Vagina (tissue), 2 donors: Measurements from ENCODE around the gene APOBEC3H.

Experiments used
- POLR2A ChIP-seq, 2 donors: fragments of 450-650 bp; IDR thresholded peaks; one replicate each; pipeline ENCODE4 v1.6.1; 2017; ENCODE audit warnings: antibody characterized with exemption in 2 of 2, mild to moderate bottlenecking in 2 of 2, moderate library complexity in 2 of 2
- POLR2AphosphoS5 ChIP-seq, 2 donors: sonication (generic); formaldehyde crosslinking; IDR thresholded peaks; one replicate each; pipeline ENCODE4 v1.9.0; 2017; ENCODE audit warnings: antibody characterized with exemption in 2 of 2, mild to moderate bottlenecking in 2 of 2, low read depth in 1 of 2; ENCODE audit not compliant: insufficient read depth in 1 of 2
- TF ChIP-seq, protein P1 (sequence below), 3 experiments: fragments of 450-650 bp in 2 of 3; fragments of 200-600 bp in 1 of 3; sonication (generic) in 1 of 3; IDR thresholded peaks; one replicate each; pipeline ENCODE4 v1.5.1; 2017 to 2019; ENCODE audit warnings: antibody characterized with exemption in 3 of 3, mild to moderate bottlenecking in 2 of 3, moderate library complexity in 2 of 3

DNA sequence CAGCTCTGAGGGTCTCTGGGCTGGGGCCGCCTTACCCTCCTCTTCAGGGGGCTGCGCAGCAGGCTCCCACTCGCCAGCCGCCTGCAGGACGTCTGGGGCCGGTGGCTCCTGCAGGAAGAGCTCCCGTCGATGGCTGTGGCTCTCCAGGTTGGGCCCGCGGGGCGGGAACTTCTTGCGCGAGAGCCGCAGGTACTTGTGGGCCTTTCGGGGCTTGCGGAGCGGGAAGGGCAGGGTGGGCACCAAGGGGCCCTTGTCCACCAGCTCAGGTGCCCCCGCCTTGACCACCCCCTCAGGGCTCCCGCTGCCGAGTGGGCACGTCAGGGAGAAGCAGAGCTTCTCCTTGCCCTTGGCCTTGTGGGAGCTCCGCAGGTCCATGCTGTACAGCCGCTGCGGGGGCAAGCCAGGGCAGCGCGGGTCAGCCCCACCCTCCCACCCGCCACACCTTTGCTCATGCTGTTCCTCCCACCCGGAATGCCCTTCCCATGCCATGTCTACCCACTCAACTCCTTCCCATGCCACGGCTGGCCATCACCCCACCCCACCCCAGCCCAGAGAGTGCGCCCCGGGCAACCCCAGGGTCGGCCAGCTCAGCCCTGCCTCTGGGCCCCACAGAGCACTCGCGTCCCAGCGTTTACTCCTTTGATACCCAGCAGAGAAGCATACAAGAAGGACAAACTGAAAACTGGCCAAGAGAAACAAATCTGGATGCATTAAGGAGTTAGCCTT is 37.5 kb downstream of the APOBEC3H start:
- TF ChIP-seq POLR2A (IDR thresholded peaks at IDR 0.05) (no peak), POLR2AphosphoS5 (IDR thresholded peaks at IDR 0.05; ENCODE audit: insufficient read depth in 1 of 2, low read depth in 1 of 2) (no peak)
- TF ChIP-seq, protein P1, sequence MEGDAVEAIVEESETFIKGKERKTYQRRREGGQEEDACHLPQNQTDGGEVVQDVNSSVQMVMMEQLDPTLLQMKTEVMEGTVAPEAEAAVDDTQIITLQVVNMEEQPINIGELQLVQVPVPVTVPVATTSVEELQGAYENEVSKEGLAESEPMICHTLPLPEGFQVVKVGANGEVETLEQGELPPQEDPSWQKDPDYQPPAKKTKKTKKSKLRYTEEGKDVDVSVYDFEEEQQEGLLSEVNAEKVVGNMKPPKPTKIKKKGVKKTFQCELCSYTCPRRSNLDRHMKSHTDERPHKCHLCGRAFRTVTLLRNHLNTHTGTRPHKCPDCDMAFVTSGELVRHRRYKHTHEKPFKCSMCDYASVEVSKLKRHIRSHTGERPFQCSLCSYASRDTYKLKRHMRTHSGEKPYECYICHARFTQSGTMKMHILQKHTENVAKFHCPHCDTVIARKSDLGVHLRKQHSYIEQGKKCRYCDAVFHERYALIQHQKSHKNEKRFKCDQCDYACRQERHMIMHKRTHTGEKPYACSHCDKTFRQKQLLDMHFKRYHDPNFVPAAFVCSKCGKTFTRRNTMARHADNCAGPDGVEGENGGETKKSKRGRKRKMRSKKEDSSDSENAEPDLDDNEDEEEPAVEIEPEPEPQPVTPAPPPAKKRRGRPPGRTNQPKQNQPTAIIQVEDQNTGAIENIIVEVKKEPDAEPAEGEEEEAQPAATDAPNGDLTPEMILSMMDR (IDR thresholded peaks at IDR 0.05) = no peak
